GM19438 (cell line): Measurements from ENCODE around the gene ARHGAP10.

Source experiments
- ATAC-seq: cut with Tn5 transposase; IDR thresholded peaks from one replicate; pipeline ENCODE4 v1.9.1; 2021; ENCODE audit warnings: low read depth; ENCODE audit not compliant: unreplicated experiment

The ARHGAP10 gene

DNA sequence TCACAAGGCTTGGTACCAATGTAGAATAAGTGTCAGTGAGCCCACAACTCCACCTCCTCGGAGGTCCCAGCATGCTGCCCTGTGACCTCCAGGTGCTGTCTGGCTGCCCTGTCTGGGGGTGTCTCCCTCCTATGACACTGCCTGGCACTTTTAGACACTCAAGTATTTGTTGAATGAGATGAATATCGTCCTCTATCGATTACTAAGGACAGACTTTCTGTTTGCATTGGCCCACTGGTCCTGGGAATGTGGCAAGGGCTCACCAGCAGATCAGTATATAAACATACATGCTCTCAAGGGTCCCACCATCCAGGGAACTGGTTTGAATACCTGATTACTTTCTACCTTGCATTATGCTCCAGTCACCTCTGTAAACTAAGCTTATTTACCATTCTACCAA lies 377.3 kb downstream of the ARHGAP10 start:
- ATAC-seq = no peak

- no peak for ATAC-seq
These were observed 378.3 kb downstream of the ARHGAP10 start for GRCh38 chr4:148110169-148110568.

- no peak for ATAC-seq
These were observed 380.5 kb downstream of the ARHGAP10 start for GRCh38 chr4:148112231-148112982.

GRCh38 chr4:148114436-148114835 lies 382.5 kb downstream of the ARHGAP10 start:
- ATAC-seq = no peak

GRCh38 chr4:148116264-148116663 lies 384.4 kb downstream of the ARHGAP10 start:
- no peak for ATAC-seq

DNA sequence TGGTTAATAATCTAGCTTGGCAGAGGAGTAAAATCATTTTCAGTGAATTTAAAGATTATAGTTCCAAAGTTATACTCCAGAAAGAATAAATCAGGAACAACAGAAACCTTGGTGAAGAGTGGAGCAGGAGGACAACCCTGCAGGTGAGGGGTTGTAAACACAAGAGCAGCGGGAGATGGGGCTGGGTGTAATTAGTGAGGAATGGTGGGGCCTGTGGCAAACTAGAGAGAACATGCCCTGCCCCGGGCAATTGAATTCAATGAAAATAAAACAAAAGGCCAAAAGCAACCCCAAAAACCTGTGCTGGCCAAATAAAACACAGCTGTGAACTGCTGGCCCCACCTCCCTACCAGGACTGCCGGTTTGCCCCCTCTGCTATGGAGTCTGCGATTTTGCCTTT lies 385.1 kb downstream of the ARHGAP10 start:
- ATAC-seq = no peak

DNA sequence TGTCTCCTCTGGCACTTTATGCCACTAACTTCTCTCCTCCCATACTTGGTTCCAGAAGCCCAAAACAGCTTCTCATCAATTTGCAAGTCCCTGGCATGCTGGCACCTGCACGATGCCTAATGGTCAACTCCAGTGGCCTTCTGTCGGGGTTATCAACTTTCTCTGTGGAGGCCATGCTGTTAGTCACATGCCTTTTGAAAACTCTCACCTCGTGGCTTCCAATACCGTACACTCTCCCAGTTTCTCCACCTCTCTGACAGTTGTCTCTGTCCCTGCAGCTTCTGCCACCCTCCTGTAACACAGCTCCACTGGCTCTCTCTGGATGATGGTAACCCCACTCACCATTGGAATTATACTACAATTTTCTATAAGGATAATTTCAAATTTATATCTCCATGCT lies 386.3 kb downstream of the ARHGAP10 start:
- ATAC-seq = no peak

- no peak for ATAC-seq
These were observed 386.7 kb downstream of the ARHGAP10 start for GRCh38 chr4:148118633-148119032.

- no peak for ATAC-seq
These were observed 388.3 kb downstream of the ARHGAP10 start for GRCh38 chr4:148120216-148120615.
